Stimulated activated effector memory CD8-positive, alpha-beta T cell treated with anti-CD3 and anti-CD28 coated beads, Interleukin-12 subunit alpha, Interleukin-12 subunit beta, amount 100 ng/mL, for 72 hours (primary cell): ENCODE results near the gene GNG7.
"Not testable (repeated sequence)": the region's sequence is repeated elsewhere in the genome, so short reads cannot be mapped to it uniquely, and the experiment has no call there.

ENCODE experiments used
- ATAC-seq: fragments of 150-1000 bp; cut with Tn5 transposase; 2 replicates; pipeline ENCODE4 v1.10.0; 2021
- DNase-seq, 2 donors: peaks; one replicate each; pipeline ENCODE4 v3.0.0; 2021 to 2022; ENCODE audit warnings: low spot score in 2 of 2
- H3K27ac Mint-ChIP-seq: one replicate; pipeline ENCODE4 v1.8.0; 2022; ENCODE audit warnings: mild to moderate bottlenecking, mixed read lengths
- H3K36me3 Mint-ChIP-seq: one replicate; pipeline ENCODE4 v1.8.0; 2022; ENCODE audit warnings: mild to moderate bottlenecking, mixed read lengths
- H3K4me1 Mint-ChIP-seq: one replicate; pipeline ENCODE4 v1.8.0; 2022; ENCODE audit warnings: mixed read lengths
- H3K4me3 Mint-ChIP-seq: one replicate; pipeline ENCODE4 v1.8.0; 2022; ENCODE audit warnings: mild to moderate bottlenecking, mixed read lengths
- H3K9me3 Mint-ChIP-seq: one replicate; pipeline ENCODE4 v1.8.0; 2022; ENCODE audit warnings: mixed read lengths

The GNG7 gene

DNA sequence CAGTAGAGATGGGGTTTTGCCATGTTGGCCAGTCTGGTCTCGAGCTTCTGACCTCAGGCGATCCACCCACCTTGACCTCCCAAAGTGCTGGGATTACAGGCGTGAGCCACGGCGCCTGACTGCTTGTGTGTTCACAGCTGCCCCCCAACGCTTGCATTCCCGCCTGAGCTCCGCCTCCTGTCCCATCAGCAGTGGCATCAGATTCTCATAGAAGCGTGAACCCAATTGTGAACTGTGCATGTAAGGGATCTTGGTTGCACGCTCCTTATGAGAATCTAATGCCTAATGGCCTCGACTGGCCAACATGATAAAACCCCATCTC, 150.7 kb downstream of the GNG7 start:
- ATAC-seq (no peak), DNase-seq (no peak)
- Mint-ChIP-seq H3K9me3 (no peaks in the 10 kb centered on the region), H3K4me3 (peak overlapping the region; percentile 32), H3K27ac (no peak overlapping the region), H3K36me3 (peaks cover 6% of the 10 kb centered on the region), H3K4me1 (peaks cover 14% of the 10 kb centered on the region)

DNA sequence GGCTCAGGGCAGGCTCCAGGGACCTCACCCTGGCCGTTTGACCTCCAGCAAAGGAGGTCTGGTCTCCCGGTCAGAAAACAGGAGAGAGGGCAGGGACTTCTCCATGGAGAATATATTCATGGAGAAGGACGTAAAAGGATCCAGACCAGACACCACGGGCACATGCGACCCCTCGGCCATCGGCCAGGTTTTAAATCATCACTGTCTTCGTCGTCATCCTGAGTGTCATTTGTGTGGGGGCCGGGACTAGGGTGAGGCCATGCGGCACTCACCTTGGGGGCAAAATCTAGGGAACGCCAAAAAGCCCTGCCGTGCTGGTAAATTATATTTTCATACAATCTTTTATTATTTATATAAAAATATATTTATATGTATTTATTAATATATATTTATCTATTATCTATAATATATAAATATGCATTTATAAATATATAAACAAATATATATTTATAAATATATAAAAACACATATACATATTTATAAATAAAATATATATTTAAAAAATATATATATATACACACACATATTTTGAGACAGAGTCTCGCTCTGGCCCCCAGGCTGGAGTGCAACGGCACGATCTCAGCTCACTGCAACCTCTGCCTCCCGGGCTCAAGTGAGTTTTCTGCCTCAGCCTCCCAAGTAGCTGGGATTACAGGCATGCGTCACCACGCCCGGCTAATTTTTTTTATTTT, 151.2 kb downstream of the GNG7 start:
- Mint-ChIP-seq H3K9me3 (no peaks in the 10 kb centered on the region), H3K4me1 (peaks cover 9% of the 10 kb centered on the region), H3K4me3 (no peak overlapping the region), H3K36me3 (peaks cover 6% of the 10 kb centered on the region), H3K27ac (no peak overlapping the region)
- DNase-seq (no peak), ATAC-seq (no peak)

DNA sequence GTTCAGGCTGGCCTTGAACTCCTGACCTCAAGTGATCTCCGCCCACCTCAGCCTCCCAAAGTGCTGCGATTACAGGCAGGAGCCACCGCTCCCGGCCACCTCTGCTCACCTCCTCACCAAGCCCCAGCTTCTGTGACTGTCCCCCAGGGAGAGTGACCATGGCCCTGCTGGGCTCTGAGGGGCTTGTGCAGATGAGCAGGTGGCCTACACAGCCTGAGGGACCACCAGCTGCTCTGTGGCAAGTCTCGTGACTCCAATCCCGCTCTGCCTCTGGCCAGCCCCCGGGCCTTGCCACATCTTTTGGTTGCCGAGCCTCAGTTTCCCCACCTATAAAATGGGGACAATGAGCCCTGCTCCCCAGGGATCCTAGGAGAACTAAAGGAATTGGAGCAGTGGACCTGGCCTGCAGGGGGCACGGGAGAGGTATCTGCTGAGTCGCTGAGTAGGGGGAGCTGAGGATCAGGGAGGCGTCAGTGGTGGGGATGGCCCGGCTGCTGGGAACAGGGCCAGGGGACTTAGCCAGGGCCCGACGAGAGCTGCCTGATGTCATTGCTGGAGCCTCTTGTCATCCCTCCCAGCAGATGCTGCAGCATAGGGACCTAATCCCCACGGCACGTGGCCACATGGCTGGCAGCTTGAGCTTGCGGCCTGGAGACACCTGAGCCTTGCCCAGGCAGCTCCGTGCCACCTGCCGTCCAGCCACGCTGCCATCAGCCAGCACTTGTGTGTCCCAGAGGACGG, 151.9 kb downstream of the GNG7 start:
- no peak overlapping the region for H3K4me3 Mint-ChIP-seq
- H3K27ac Mint-ChIP-seq = no peak overlapping the region
- no peak for DNase-seq
- peaks cover 7% of the 10 kb centered on the region for H3K4me1 Mint-ChIP-seq
- H3K9me3 Mint-ChIP-seq = no peaks in the 10 kb centered on the region
- H3K36me3 Mint-ChIP-seq = peaks cover 6% of the 10 kb centered on the region
- no peak for ATAC-seq

DNA sequence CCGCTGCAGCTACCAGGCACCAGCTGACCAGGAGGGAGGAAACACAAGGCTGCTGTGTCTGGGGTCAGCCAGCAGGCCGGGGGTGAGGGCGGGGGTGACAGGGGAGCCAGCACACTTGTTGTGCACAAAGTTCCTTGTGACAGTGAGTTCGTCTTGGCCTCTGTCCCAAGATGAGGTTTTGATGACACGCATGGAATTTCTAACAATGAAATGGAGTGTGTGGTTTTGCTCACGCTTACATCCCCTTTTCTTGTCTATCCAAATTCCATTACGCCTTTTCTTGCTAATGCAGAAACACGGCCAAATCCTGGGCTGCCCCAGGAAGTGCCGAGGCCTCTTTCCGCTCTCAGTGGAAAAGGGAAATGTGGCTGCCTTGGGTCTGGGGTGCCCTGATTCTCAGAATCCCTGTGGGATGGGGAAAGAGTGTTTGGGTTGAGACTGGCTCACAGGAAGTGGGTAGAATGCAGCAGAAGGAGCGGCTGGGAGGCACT, 152.7 kb downstream of the GNG7 start:
- Mint-ChIP-seq H3K27ac (no peak overlapping the region), H3K4me3 (no peak overlapping the region), H3K4me1 (peaks cover 7% of the 10 kb centered on the region), H3K9me3 (no peaks in the 10 kb centered on the region), H3K36me3 (peaks cover 6% of the 10 kb centered on the region)
- ATAC-seq (no peak), DNase-seq (no peak)

DNA sequence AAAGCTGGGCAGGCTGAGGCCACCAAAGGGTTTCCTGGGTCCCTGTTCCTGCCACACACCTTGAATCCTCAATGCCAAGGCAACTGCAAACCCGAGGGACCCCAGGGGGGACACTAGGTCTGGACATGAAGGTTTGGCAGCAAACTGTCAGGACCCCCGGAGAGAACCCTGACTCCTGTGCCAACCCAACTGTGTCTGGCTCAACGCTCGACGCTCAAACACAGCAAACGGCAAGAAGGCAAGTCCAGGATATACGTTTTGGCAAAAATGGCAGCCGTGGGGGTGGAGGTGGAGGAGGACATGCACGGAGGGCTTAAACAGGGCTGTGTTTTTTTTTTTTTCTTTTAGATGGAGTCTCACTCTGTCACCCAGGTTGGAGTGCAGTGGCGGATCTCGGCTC, 153.5 kb downstream of the GNG7 start:
- no peak for ATAC-seq
- H3K4me3 Mint-ChIP-seq = no peak overlapping the region
- peaks cover 6% of the 10 kb centered on the region for H3K36me3 Mint-ChIP-seq
- peaks cover 10% of the 10 kb centered on the region for H3K4me1 Mint-ChIP-seq
- no peak for DNase-seq
- H3K27ac Mint-ChIP-seq = no peak overlapping the region
- H3K9me3 Mint-ChIP-seq = no peaks in the 10 kb centered on the region

DNA sequence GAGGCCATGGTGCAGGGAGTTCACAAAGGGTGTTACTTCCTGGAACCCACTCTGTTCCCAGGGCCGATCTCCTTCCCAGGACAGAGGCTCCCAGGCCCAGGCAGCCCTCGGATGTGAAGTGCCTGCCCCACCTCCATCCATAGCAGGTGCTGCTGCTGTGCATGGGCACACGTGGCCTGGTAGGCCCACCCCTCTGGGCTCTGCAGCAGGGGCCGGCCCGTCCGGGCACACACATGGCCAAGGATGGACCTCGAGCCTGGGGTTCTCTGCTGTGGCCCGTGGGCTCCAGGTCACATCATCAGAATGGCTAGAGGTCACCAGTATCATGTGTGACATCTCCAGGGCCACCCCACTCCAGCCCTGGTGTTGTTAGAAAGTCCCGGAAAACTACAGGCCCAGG, 154.8 kb downstream of the GNG7 start:
- Mint-ChIP-seq H3K4me3 (no peak overlapping the region), H3K27ac (no peak overlapping the region), H3K36me3 (peaks cover 1% of the 10 kb centered on the region), H3K4me1 (peaks cover 18% of the 10 kb centered on the region), H3K9me3 (no peaks in the 10 kb centered on the region)
- ATAC-seq (no peak), DNase-seq (no peak)

DNA sequence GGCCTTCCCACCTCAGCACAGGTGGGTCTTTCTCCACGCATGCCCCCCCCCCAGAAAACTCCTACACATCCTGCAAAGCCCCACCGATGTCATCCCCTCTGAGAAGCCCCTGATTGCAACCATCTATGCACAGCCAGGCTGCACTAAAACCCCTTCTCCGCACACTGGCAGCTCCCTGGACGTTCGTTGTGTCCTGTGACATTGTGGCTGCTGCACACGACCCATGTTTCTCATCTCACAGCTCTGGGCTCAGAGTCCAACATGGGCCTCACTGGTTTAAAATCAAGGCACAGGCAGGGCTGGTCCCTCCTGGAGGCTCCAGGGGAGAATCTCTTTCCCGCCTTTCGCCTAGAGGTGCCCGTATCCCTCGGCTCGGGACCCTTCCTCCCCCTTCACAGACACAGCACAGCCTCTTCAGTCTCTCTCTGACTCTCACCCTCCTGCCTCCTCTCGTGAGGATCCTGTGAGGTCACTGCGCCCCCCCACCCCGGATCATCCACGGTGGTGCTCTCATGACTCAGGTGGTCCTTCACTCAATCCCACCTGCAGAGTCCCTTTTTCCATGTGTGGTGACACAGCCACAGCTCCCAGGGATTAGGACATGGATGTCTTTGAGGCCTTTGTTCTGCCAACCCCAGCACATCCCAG, 155.3 kb downstream of the GNG7 start:
- Mint-ChIP-seq H3K4me3 (no peak overlapping the region), H3K36me3 (no peaks in the 10 kb centered on the region), H3K27ac (no peak overlapping the region), H3K9me3 (no peaks in the 10 kb centered on the region), H3K4me1 (peaks cover 16% of the 10 kb centered on the region)
- ATAC-seq (no peak), DNase-seq (no peak)

DNA sequence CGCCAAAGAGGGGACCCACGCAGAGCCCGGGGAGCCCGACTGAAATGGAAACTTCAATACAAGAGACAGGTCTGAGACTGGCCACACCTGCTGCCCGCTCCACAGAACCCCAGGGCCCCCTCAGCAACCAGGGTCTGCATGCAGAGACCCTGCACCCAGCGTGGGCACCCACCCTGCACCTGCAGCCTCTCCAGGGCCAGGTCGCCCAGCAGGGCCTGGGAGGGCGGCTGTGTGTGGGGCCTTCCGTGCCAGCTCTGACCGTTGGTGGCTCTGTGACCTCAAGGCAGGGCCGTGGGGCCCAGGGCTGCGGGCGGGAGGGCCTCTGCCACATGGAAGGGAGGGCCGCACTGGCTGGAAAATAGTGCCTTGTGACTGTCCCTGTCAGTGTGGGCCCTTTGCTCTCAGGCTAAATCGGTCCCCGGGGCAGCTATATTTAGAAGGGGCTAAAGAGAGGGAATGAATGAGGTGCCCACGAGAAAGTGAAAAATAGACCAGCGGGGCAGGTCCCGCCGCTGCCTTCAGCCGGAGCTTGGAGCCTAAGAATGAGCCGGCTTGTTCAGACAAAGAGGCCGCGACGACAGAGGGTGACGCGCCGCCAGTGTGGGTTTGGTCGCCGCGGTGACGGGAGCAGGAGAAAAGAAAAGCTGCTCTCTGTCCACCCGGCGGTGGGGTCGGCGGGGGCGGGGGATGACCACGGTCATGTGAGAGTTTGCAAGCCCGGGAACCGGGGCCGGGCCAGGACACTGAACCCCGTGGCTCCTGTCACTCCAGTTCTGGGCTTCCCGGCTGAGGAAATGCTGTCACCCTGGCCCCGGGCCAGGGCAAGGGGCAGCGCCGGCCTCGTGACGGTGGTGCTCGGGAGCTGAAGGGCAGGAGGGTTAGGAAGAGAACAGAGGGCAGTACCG, 156.1 kb downstream of the GNG7 start:
- DNase-seq (no peak), ATAC-seq (no peak)
- H3K9me3 Mint-ChIP-seq = no peaks in the 10 kb centered on the region
- H3K4me3 Mint-ChIP-seq = no peak overlapping the region
- peaks cover 11% of the 10 kb centered on the region for H3K4me1 Mint-ChIP-seq
- no peaks in the 10 kb centered on the region for H3K36me3 Mint-ChIP-seq
- no peak overlapping the region for H3K27ac Mint-ChIP-seq

DNA sequence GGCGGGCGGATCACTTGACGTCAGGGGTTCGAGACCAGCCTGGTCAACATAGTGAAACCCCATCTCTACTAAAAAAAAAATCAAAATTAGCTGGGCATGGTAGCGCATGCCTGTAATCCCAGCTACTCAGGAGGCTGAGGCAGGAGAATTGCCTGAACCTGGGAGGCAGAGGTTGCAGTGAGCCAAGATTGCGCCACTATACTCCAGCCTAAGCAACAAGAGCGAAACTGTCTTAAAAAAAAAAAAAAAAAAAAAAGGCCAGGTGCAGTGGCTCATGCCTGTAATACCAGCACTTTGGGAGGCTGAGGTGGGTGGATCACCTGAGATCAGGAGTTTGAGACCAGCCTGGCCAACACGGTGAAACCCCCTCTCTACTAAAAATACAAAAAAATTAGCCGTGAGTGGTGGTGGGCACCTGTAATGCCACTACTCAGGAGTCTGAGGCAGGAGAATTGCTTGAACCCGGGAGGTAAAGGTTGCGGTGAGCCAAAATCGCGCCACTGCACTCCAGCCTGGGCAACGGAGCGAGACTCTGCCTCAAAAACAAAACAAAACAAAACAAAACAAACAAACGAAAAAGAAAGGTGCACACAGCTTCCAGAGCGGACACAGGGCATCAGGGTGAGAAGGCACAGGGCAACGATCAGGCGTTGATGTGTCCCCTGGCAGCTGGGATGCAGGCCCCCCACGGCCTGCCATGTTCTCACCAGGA, 156.9 kb downstream of the GNG7 start:
- ATAC-seq, H3K9me3 Mint-ChIP-seq, DNase-seq, H3K4me3 Mint-ChIP-seq, H3K27ac Mint-ChIP-seq, H3K36me3 Mint-ChIP-seq: not testable (repeated sequence)
- H3K4me1 Mint-ChIP-seq = peaks cover 11% of the 10 kb centered on the region

DNA sequence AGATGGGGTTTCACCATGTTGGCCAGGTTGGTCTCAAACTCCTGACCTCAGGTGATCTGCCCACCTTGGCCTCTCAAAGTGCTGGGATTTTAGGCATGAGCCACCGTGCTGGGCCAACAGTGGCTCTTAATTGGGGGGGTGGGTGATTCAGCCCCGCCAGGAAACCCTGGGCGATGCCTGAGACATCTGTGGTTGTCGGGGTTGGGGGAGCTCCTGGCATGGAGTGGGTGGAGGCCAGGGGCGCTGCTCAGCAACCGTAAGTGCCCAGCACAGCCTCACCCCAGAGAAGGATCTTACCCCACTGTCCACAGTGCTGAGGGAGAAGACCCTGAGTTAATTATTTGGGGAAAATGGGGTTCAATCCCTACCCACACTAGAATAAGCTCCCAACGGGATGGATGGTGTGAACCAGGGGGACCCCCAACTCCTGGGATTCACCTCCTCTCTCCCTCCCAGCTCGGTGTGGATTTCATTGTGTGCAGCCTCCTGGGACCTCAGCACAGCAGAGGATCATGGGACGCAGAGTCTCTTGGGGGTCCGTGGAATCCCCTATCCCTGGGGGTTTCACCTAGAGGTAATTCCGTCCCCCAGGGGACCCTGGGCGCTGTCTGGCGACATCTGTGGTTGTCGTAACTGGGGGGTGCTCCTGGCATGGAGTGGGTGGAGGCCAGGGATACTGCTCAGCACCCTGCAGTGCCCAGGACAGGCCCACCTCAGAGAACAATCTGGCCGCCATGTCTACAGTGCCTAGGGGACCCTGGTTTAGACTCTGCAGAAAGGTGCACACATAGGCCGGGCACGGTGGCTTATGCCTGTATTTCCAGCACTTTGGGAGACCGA, 157.7 kb downstream of the GNG7 start:
- no peak for DNase-seq
- H3K4me3 Mint-ChIP-seq = no peak overlapping the region
- H3K36me3 Mint-ChIP-seq = no peaks in the 10 kb centered on the region
- H3K27ac Mint-ChIP-seq = no peak overlapping the region
- H3K9me3 Mint-ChIP-seq = no peaks in the 10 kb centered on the region
- peaks cover 15% of the 10 kb centered on the region for H3K4me1 Mint-ChIP-seq
- ATAC-seq = no peak

DNA sequence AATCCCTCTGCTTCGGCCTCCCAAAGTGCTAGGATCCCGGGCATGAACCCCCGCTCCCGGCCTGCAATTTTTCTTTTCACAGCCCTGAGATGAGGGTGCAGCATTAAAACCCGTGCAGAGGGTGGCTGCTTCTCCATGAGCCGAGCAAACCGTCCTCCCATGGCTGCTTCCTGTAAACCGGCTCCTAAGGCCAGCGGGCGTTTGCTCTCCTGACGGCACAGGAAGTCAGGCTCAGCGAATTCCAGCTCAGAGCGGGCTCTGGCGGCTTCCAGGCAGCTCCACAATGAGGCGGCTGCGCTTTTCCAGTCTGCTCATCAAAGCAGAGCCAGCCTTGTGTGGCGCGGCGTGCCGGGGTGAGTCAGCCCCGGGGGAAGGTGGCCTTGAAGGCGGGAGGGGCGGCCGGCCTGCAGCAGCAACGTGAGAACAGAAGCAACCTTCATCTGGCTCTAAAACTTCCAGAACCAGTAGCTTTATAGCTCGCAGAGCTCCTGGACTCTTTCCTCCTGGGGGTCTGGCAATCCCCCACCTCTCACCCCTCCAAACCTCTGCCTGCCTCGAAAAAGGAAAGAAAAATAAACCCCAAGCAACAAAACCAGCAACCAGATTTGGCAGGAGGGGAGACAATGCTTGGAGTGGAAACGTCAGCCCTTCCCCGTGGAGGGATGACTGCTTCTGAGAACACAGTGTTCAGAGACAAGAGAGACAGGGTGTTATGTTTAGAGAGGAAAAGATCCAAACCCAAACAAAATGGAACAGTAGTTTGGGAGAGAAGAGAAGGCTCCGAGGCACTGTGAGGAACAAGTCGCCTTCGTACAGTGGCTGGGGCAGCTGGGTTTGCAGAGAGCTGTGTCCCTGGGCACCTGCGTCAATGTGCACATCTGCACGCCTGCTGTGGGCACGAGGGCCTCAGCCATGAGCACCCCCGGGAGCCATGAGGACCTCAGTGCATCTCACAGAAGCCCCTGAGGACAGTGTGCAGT, 158.7 kb downstream of the GNG7 start:
- ATAC-seq (peak; percentile 88), DNase-seq (peak in 1 of 2 donors; percentile 34)
- Mint-ChIP-seq H3K36me3 (no peaks in the 10 kb centered on the region), H3K4me3 (peak overlapping the region; percentile 63), H3K27ac (peak overlapping the region; percentile 23), H3K4me1 (peaks cover 19% of the 10 kb centered on the region), H3K9me3 (no peaks in the 10 kb centered on the region)

DNA sequence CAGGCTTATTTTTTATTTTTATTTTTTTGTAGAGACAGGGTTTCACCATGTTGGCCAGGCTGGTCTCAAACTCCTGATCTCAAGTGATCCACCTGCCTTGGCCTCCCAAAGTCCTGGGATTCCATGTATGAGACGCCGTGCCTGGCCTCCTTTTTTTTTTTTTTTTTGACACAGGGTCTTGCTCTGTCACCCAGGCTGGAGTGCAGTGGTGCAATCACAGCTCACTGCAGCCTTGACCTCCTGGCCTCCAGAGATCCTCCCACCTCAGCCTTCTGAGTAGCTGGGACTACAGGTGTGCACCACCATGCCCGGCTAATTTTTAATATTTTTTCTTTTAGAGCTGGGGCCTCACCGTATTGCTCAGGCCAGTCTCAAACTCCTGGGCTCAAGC, 159.4 kb downstream of the GNG7 start:
- not testable (repeated sequence) for H3K9me3 Mint-ChIP-seq, DNase-seq, H3K36me3 Mint-ChIP-seq, ATAC-seq
- peak overlapping the region; percentile 23 for H3K27ac Mint-ChIP-seq
- H3K4me1 Mint-ChIP-seq = peaks cover 21% of the 10 kb centered on the region
- peak overlapping the region; percentile 63 for H3K4me3 Mint-ChIP-seq
